Thoracic aorta (tissue), 2 donors: ENCODE data around the gene EIF2B4. TPM values are rescaled to one million over a fixed set of nuclear protein-coding genes. Genes with fewer than 3 reads are reported as not detected.
A peak's percentile ranks its signal among the peaks of the same experiment; 100 is the strongest.
"Not testable (repeated sequence)": the region's sequence is repeated elsewhere in the genome, so short reads cannot be mapped to it uniquely, and the experiment has no call there.

Experiments
- ATAC-seq: fragments of 150-250 bp; one replicate; pipeline ENCODE4 v1.8.0; 2017; ENCODE audit warnings: low read depth; ENCODE audit not compliant: insufficient number of reproducible peaks, low FRiP score
- DNase-seq: peaks from one replicate; pipeline ENCODE4 v3.0.0-alpha.2; 2020; ENCODE audit warnings: low spot score
- H3K27ac ChIP-seq, 2 donors: fragments of 200-600 bp; sonication (generic); 1 replicate in 1 of 2; 2 replicates in 1 of 2; pipeline ENCODE4 v1.5.1; 2016; ENCODE audit warnings: mild to moderate bottlenecking in 2 of 2, moderate library complexity in 2 of 2
- H3K27me3 ChIP-seq: fragments of 200-600 bp; sonication (generic); replicated peaks from 2 replicates; pipeline ENCODE4 v1.6.0; 2016; ENCODE audit warnings: mild to moderate bottlenecking; ENCODE audit not compliant: insufficient read depth
- H3K36me3 ChIP-seq: fragments of 200-600 bp; sonication (generic); one replicate; pipeline ENCODE4 v1.5.1; 2016
- H3K4me1 ChIP-seq, 2 donors: fragments of 200-600 bp; sonication (generic); 1 replicate in 1 of 2; 2 replicates in 1 of 2; pipeline versions ENCODE4 v1.5.1 to v1.6.0; 2016; ENCODE audit warnings: low read depth in 2 of 2, mild to moderate bottlenecking in 1 of 2; ENCODE audit not compliant: control insufficient read depth in 1 of 2
- H3K4me3 ChIP-seq: fragments of 200-600 bp; sonication (generic); 2 replicates; pipeline ENCODE4 v1.5.1; 2016; ENCODE audit warnings: mild to moderate bottlenecking
- H3K9me3 ChIP-seq: fragments of 200-600 bp; sonication (generic); 2 replicates; pipeline ENCODE4 v1.5.1; 2016
- CTCF ChIP-seq: fragments of 200-600 bp; sonication (generic); IDR thresholded peaks from one replicate; pipeline ENCODE4 v1.5.1; 2019; ENCODE audit warnings: antibody characterized with exemption
- total RNA-seq, 2 donors: library from RNA; depleted of rRNA; stranded (reverse); fragments of >200 nt; gene quantifications; one replicate each; pipeline versions ENCODE4 v1.1.0 to v1.2.3, GENCODE V29; 2016

Gene EIF2B4
- total RNA-seq, 2 donors from 2014 or later = 31.5 to 55.4 TPM

DNA sequence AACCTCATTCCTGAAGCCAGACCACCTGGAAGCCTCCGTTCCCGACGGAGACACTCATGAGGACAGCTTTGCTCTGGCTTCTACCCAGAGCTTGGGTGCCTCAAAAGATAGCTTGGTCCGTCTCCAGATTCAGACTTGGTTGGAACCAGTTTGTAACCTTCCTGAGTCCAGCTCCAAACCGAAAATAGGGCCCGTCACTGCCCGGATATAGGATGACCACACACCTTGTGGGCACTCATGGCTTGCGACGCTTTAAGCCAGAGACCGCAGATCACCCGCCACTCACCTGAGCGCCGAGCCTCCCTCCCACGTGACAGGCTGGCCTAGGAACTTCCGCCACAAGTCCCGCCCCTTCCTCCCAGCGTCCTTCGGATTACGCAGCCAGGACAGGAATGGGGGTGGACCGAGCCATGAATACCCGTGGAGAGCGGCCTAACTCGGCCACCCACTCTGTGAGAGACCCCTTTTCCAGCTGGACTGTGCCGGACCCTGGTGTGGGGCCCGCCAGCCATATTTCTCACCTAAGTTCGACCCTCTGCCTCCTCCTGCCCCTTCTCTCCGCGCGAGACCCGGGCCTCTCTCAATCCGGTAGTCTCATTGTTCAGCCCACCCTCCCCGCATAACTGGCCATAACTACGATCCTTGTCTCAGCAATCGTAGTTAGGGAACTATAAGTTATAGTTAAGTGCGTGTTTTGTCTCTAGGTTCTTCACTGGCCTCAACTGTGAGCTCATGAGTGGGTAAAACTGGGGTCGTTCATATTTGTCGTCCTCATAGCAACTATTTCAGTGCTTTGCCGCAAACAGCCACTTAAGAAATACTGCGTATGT lies 47.2 kb downstream of the EIF2B4 start, which contains the start of gene MPV17:
MPV17 (minus strand) TSS at position 332 of the 830 bp plus-strand sequence. CDS start 580 bp downstream, outside the sequence.
- TF ChIP-seq CTCF = no peak
- ATAC-seq (peak; percentile 78), DNase-seq (peak; percentile 71)
- peaks cover 6 to 24% of the 10 kb centered on the region in 2 donors for H3K4me1 ChIP-seq
- peaks cover 14% of the 10 kb centered on the region for H3K36me3 ChIP-seq
- H3K9me3 ChIP-seq = no peaks in the 10 kb centered on the region
- peak within 1 kb of the TSS; percentile 86 for H3K27ac ChIP-seq
- H3K4me3 ChIP-seq = peak within 1 kb of the TSS; percentile 84
- no peaks in the 10 kb centered on the region for H3K27me3 ChIP-seq

DNA sequence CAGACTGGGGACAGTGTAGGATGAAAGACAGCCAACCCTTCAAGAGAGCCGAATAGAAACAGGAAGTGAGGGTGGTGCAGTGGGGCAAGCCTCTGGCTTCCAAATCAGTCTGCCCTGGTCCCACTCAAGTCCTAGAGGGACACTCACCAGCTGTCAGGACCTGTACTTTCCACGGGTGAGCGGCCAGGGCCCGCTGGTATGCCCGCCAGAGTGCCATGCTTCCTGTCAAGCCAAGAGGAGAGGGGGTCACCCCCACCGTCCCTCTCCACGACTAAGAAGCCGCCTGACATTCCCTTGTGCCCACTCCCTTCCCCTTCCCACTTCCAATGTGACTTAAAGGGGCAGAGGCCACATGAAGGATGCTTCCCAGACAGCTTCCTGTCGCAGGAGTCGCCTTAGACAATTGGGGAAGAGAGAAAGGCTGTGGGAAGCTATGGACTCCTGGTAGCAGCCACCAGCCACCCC lies 47.8 kb downstream of the EIF2B4 start:
- no peak for TF ChIP-seq CTCF
- Histone ChIP-seq H3K9me3 (no peaks in the 10 kb centered on the region), H3K36me3 (peaks cover 8% of the 10 kb centered on the region), H3K27ac (peak overlapping the region; percentile 59 to 86), H3K4me1 (peaks cover 6 to 24% of the 10 kb centered on the region in 2 donors), H3K27me3 (no peaks in the 10 kb centered on the region), H3K4me3 (peak overlapping the region; percentile 84)
- DNase-seq = no peak
- no peak for ATAC-seq

- Histone ChIP-seq H3K27me3 (no peaks in the 10 kb centered on the region), H3K9me3 (no peaks in the 10 kb centered on the region), H3K36me3 (no peaks in the 10 kb centered on the region), H3K4me1 (peaks cover 6 to 24% of the 10 kb centered on the region in 2 donors), H3K4me3 (no peak overlapping the region), H3K27ac (no peak overlapping the region)
- DNase-seq (no peak), ATAC-seq (no peak)
- TF ChIP-seq CTCF = no peak
These were observed 49.1 kb downstream of the EIF2B4 start for GRCh38 chr2:27320958-27321543.

DNA sequence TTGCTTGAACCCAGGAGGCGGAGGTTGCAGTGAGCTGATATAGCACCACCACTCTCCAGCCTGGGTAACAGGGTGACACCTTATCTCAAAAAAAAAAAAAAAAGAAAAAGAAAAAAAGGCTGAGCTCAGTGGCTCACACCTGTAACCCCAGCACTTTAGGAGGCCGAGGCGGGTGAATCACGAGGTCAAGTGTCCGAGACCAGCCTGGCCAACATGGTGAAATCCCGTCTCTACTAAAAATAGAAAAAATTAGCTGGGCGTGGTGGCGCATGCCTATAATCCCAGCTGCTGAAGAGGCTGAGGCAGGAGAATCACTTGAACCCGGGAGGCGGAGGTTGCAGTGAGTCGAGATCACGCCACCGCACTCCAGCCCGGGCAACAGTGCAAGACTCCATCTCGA lies 50.3 kb downstream of the EIF2B4 start:
- H3K9me3 ChIP-seq, DNase-seq, ATAC-seq, H3K36me3 ChIP-seq, H3K27ac ChIP-seq, H3K27me3 ChIP-seq, H3K4me3 ChIP-seq: not testable (repeated sequence)
- H3K4me1 ChIP-seq = peaks cover 6 to 24% of the 10 kb centered on the region in 2 donors

DNA sequence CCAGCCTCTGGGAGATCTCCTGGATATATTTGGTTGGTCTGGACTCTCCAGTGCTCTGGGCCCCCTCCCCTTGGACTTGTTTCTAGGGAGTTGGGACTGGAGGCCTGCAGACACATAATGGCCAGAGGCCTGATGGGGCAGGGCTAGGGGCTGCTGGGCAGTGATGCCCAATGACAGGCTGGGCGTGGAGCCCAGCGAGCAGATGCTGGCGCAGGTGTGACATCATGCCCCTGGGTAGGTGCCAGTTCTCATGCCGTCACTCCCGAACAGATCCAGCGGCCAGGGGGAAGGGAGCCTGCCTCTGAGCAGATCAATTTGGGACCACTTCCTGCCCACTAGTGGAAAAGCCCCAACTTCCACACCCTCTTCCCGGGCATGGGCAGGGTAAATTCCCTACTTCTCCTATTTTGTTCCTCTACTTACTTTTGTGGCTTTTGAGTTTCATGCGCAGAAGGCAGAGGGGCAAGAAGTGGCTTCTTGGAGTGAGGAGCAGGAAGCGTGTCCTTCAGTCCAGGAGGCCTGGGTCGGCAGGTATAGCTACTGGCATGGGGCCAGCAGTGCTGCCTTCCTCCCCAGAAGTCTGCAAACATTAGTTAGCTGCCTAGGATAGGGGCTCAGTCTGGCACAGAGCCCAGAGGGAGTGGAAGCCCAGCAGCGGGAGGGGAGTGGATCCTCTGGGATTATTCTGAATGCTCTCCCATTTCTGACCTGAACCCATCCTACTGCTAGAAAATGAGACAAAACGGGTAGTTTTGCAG lies 53.3 kb downstream of the EIF2B4 start:
- TF ChIP-seq CTCF = no peak
- H3K27me3 ChIP-seq = no peaks in the 10 kb centered on the region
- no peak overlapping the region for H3K4me3 ChIP-seq
- ATAC-seq (no peak), DNase-seq (no peak)
- H3K9me3 ChIP-seq = no peaks in the 10 kb centered on the region
- H3K36me3 ChIP-seq = no peaks in the 10 kb centered on the region
- H3K27ac ChIP-seq = no peak overlapping the region
- peaks cover 0 to 6% of the 10 kb centered on the region in 2 donors for H3K4me1 ChIP-seq
